GM18519 (cell line): ENCODE data around the gene KLHL5.

ENCODE experiments used
- ATAC-seq: cut with Tn5 transposase; IDR thresholded peaks from one replicate; pipeline ENCODE4 v1.9.1; 2021; ENCODE audit warnings: mild to moderate bottlenecking, moderate library complexity; ENCODE audit not compliant: unreplicated experiment, low FRiP score

KLHL5 gene

GRCh38 chr4:39043058-39043860 lies 18.8 kb upstream of the KLHL5 start:
- ATAC-seq, result no peak

- no peak for ATAC-seq
Measured at GRCh38 chr4:39043861-39044363, 18.1 kb upstream of the KLHL5 start.

GRCh38 chr4:39044364-39044955 lies 17.6 kb upstream of the KLHL5 start:
- no peak for ATAC-seq

GRCh38 chr4:39044956-39045826 lies 16.8 kb upstream of the KLHL5 start:
- ATAC-seq, result no peak

GRCh38 chr4:39045827-39046221 lies 16.2 kb upstream of the KLHL5 start:
- no peak for ATAC-seq

- no peak for ATAC-seq
Measured at GRCh38 chr4:39046249-39046648, 15.8 kb upstream of the KLHL5 start.

GRCh38 chr4:39047681-39048080 lies 14.4 kb upstream of the KLHL5 start:
- ATAC-seq, result no peak

GRCh38 chr4:39048311-39048710 lies 13.7 kb upstream of the KLHL5 start:
- no peak for ATAC-seq

- ATAC-seq, result no peak
Measured at GRCh38 chr4:39050590-39050989, 11.4 kb upstream of the KLHL5 start.

GRCh38 chr4:39051492-39051891 lies 10.5 kb upstream of the KLHL5 start:
- no peak for ATAC-seq

GRCh38 chr4:39053983-39054382 lies 8.0 kb upstream of the KLHL5 start:
- ATAC-seq, result no peak

- no peak for ATAC-seq
Measured at GRCh38 chr4:39054497-39054896, 7.5 kb upstream of the KLHL5 start.

GRCh38 chr4:39056023-39056422 lies 6.0 kb upstream of the KLHL5 start:
- no peak for ATAC-seq

- ATAC-seq, result no peak
Measured at GRCh38 chr4:39061457-39061856, 575 bp upstream of the KLHL5 start.

GRCh38 chr4:39062770-39063097 lies 702 bp downstream of the KLHL5 start:
- ATAC-seq, result no peak

GRCh38 chr4:39063430-39063829 lies 1.4 kb downstream of the KLHL5 start:
- ATAC-seq, result no peak

- ATAC-seq, result no peak
Measured at GRCh38 chr4:39066371-39066770, 4.3 kb downstream of the KLHL5 start.

- ATAC-seq, result no peak
Measured at GRCh38 chr4:39067031-39067430, 5.0 kb downstream of the KLHL5 start.

- ATAC-seq, result no peak
Measured at GRCh38 chr4:39067451-39067850, 5.4 kb downstream of the KLHL5 start.

GRCh38 chr4:39068907-39069306 lies 6.9 kb downstream of the KLHL5 start:
- no peak for ATAC-seq

- no peak for ATAC-seq
Measured at GRCh38 chr4:39078829-39079228, 16.8 kb downstream of the KLHL5 start.
